HEK293 (cell line): ENCODE data around the gene PTPN18.

Experiments used
- CTCF ChIA-PET: fragments of 350-600 bp; formaldehyde crosslinking; extraction: SDS; loops from one replicate; lab custom pipeline; 2021; ENCODE audit warnings: antibody characterized with exemption; lab: Yijun Ruan, JAX
- POLR2A ChIA-PET: fragments of 300-600 bp; formaldehyde crosslinking; extraction: SDS; loops from one replicate; lab custom pipeline; 2020; ENCODE audit warnings: antibody characterized with exemption, inconsistent platforms; lab: Yijun Ruan, JAX
- H3K27ac ChIP-seq: fragments of 200-500 bp; sonication (Bioruptor generic); 2 replicates; pipeline ENCODE4 v1.5.1; 2014; ENCODE audit warnings: low read depth, low read length, control low read depth, inconsistent platforms; ENCODE audit errors: extremely low read depth
- H3K36me3 ChIP-seq, 2 experiments: fragments of 200-500 bp in 1 of 2; sonication (Bioruptor generic) in 1 of 2; 1 replicate in 1 of 2; 2 replicates in 1 of 2; pipeline ENCODE4 v1.5.1; 2014 to 2017; ENCODE audit warnings: inconsistent platforms in 2 of 2, low read length in 2 of 2; ENCODE audit not compliant: control insufficient read depth in 2 of 2, insufficient read depth in 1 of 2
- H3K4me1 ChIP-seq: fragments of 200-500 bp; sonication (Bioruptor generic); 2 replicates; pipeline ENCODE4 v1.5.1; 2014; ENCODE audit warnings: mild to moderate bottlenecking, low read length, inconsistent platforms; ENCODE audit not compliant: control insufficient read depth, insufficient read depth
- H3K4me3 ChIP-seq: 2 replicates; pipeline ENCODE4 v1.5.1; 2011; ENCODE audit warnings: low read depth, mild to moderate bottlenecking, control low read depth, low read length, moderate library complexity
- H3K9me3 ChIP-seq: fragments of 200-500 bp; sonication (Bioruptor generic); 2 replicates; pipeline ENCODE4 v1.5.1; 2014; ENCODE audit warnings: low read depth, low read length, inconsistent platforms; ENCODE audit not compliant: control insufficient read depth, insufficient read depth
- HOXA7 ChIP-seq: sonication (generic); formaldehyde crosslinking; IDR thresholded peaks from 2 replicates; pipeline ENCODE4 v1.8.1; 2022; ENCODE audit warnings: missing genetic modification reagents, borderline replicate concordance
- HOXC10 ChIP-seq: sonication (generic); formaldehyde crosslinking; IDR thresholded peaks from 2 replicates; pipeline ENCODE4 v1.8.1; 2023; ENCODE audit warnings: mild to moderate bottlenecking, missing genetic modification reagents
- KLF9 ChIP-seq: fragments of 450-650 bp; formaldehyde crosslinking; IDR thresholded peaks from 2 replicates; pipeline ENCODE4 v1.5.1; 2016; ENCODE audit warnings: missing biosample characterization, missing genetic modification characterization, low read depth
- MZF1 ChIP-seq: fragments of 450-650 bp; formaldehyde crosslinking; IDR thresholded peaks from 2 replicates; pipeline ENCODE4 v1.5.1; 2017; ENCODE audit warnings: missing biosample characterization, missing genetic modification characterization, borderline replicate concordance
- SCRT1 ChIP-seq: fragments of 450-650 bp; formaldehyde crosslinking; IDR thresholded peaks from 2 replicates; pipeline ENCODE4 v1.5.1; 2016; ENCODE audit warnings: missing biosample characterization, missing genetic modification characterization, borderline replicate concordance
- SETDB1 ChIP-seq: IDR thresholded peaks from one replicate; pipeline ENCODE4 v1.6.1; 2017; ENCODE audit warnings: mild to moderate bottlenecking, low read length, moderate library complexity, mixed read lengths; ENCODE audit not compliant: insufficient read length
- SP7 ChIP-seq: fragments of 450-650 bp; formaldehyde crosslinking; IDR thresholded peaks from 2 replicates; pipeline ENCODE4 v1.5.1; 2016; ENCODE audit warnings: missing biosample characterization, missing genetic modification characterization
- ZBTB17 ChIP-seq: fragments of 450-650 bp; formaldehyde crosslinking; IDR thresholded peaks from 2 replicates; pipeline ENCODE4 v1.5.1; 2016; ENCODE audit warnings: missing biosample characterization, missing genetic modification characterization
- ZNF184 ChIP-seq: fragments of 450-650 bp; IDR thresholded peaks from 2 replicates; pipeline ENCODE4 v1.5.1; 2018; ENCODE audit warnings: missing biosample characterization, mild to moderate bottlenecking, missing genetic modification characterization
- ZNF214 ChIP-seq: fragments of 450-650 bp; formaldehyde crosslinking; IDR thresholded peaks from 2 replicates; pipeline ENCODE4 v1.5.1; 2017; ENCODE audit warnings: missing biosample characterization, mild to moderate bottlenecking, missing genetic modification characterization, borderline replicate concordance
- ZNF221 ChIP-seq: fragments of 450-650 bp; formaldehyde crosslinking; IDR thresholded peaks from 2 replicates; pipeline ENCODE4 v1.5.1; 2017; ENCODE audit warnings: missing biosample characterization, missing genetic modification characterization, borderline replicate concordance
- ZNF311 ChIP-seq: fragments of 450-650 bp; formaldehyde crosslinking; IDR thresholded peaks from 2 replicates; pipeline ENCODE4 v1.5.1; 2017; ENCODE audit warnings: missing biosample characterization, missing genetic modification characterization, borderline replicate concordance
- ZNF335 ChIP-seq: fragments of 450-650 bp; formaldehyde crosslinking; conservative IDR thresholded peaks from 2 replicates; pipeline ENCODE4 v1.5.1; 2016; ENCODE audit warnings: missing biosample characterization, missing genetic modification characterization
- ZNF354C ChIP-seq: fragments of 450-650 bp; formaldehyde crosslinking; IDR thresholded peaks from 2 replicates; pipeline ENCODE4 v1.5.1; 2016; ENCODE audit warnings: missing biosample characterization, missing genetic modification characterization, low read depth, borderline replicate concordance
- ZNF423 ChIP-seq: fragments of 450-650 bp; formaldehyde crosslinking; IDR thresholded peaks from 2 replicates; pipeline ENCODE4 v1.5.1; 2016; ENCODE audit warnings: missing biosample characterization, missing genetic modification characterization
- ZNF48 ChIP-seq: fragments of 450-650 bp; formaldehyde crosslinking; IDR thresholded peaks from 2 replicates; pipeline ENCODE4 v1.5.1; 2016; ENCODE audit warnings: missing biosample characterization, missing genetic modification characterization
- ZNF501 ChIP-seq: fragments of 450-650 bp; formaldehyde crosslinking; IDR thresholded peaks from 2 replicates; pipeline ENCODE4 v1.5.1; 2016; ENCODE audit warnings: missing biosample characterization, missing genetic modification characterization
- ZNF560 ChIP-seq: fragments of 450-650 bp; formaldehyde crosslinking; IDR thresholded peaks from 2 replicates; pipeline ENCODE4 v1.5.1; 2017; ENCODE audit warnings: missing biosample characterization, missing genetic modification characterization, borderline replicate concordance
- ZNF561 ChIP-seq: fragments of 450-650 bp; IDR thresholded peaks from 2 replicates; pipeline ENCODE4 v1.5.1; 2018; ENCODE audit warnings: missing biosample characterization, missing genetic modification characterization, borderline replicate concordance
- ZNF664 ChIP-seq: fragments of 450-650 bp; formaldehyde crosslinking; IDR thresholded peaks from 2 replicates; pipeline ENCODE4 v1.5.1; 2016; ENCODE audit warnings: missing biosample characterization, missing genetic modification characterization
- ZSCAN30 ChIP-seq: fragments of 450-650 bp; IDR thresholded peaks from 2 replicates; pipeline ENCODE4 v1.5.1; 2018; ENCODE audit warnings: missing biosample characterization, mild to moderate bottlenecking, missing genetic modification characterization, moderate library complexity
- TF ChIP-seq, protein P1 (sequence below): sonication (generic); formaldehyde crosslinking; IDR thresholded peaks from 2 replicates; pipeline ENCODE4 v1.8.1; 2022; ENCODE audit warnings: mild to moderate bottlenecking, moderate library complexity, missing genetic modification reagents
- TF ChIP-seq, protein P2 (sequence below): fragments of 450-650 bp; formaldehyde crosslinking; IDR thresholded peaks from 2 replicates; pipeline ENCODE4 v1.5.1; 2016; ENCODE audit warnings: missing biosample characterization, missing genetic modification characterization
- TF ChIP-seq, protein P3 (sequence below): fragments of 450-650 bp; formaldehyde crosslinking; IDR thresholded peaks from 2 replicates; pipeline ENCODE4 v1.5.1; 2016; ENCODE audit warnings: missing biosample characterization, missing genetic modification characterization
- TF ChIP-seq, protein P4 (sequence below): fragments of 450-650 bp; formaldehyde crosslinking; IDR thresholded peaks from 2 replicates; pipeline ENCODE4 v1.5.1; 2017; ENCODE audit warnings: missing biosample characterization, missing genetic modification characterization

Gene PTPN18

DNA sequence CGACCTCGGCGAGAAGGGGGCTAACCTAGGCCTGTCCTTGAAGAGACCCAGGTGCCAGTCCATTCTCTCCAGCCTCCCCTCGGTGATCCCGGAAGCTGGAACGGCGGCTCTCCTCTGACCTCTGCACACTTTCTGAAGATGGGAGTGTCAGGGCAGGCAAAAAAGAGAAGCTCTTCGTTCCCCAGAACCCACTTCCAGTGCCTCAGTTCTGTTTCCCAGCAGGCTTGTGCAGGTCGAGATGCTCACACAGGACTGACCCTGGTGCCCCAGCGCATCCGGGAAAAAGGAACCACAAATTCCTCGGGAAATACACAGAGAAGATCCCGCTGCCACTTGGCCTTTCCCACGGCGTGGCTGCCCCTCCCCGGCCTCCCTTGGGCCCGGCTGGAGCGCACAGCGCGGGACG lies 681 bp upstream of the PTPN18 start:
- peak overlapping the region; percentile 69 for H3K4me3 ChIP-seq
- CTCF ChIA-PET = interaction anchor here (1.1 to 1.5 kb wide), 2 partner anchors 18 to 23 kb away, joined by 3 to 5 read pairs; no protein-coding TSS in a partner anchor
- peak; percentile 68 for TF ChIP-seq ZNF335 (tag by site-specific recombination)
- TF ChIP-seq MZF1 (tag by site-specific recombination) = no peak
- POLR2A ChIA-PET = interaction anchor here (1.3 to 1.9 kb wide), 2 partner anchors 13 to 18 kb away, joined by 3 to 25 read pairs; partner anchors contain the start of gene IMP4
- peaks cover 3% of the 10 kb centered on the region; the same call in 1 of the 2 replicates for H3K4me1 ChIP-seq
- peak overlapping the region; percentile 68; the same call in 1 of the 2 replicates for H3K27ac ChIP-seq
- no peaks in the 10 kb centered on the region for H3K9me3 ChIP-seq
- peaks cover 0 to 18% of the 10 kb centered on the region in 2 experiments; a peak in 1 of 3 replicates for H3K36me3 ChIP-seq

DNA sequence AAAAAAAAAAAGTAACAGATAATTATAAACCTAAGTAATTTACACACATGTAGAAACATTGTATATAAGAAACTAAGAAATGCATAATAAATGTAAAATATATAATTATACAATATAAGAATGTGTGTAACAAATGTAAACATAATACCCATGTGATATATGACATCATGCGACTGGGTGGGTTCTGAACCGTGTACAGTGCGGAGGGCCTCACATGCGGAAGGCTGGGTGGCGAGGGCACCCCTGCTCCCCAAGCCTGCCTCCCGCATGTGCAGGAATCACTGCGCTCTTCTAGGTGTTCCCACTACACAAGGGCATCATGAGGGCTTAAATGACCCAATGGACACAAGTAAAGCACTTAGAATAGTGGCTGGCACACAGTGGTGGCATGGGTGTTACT lies 2.0 kb downstream of the PTPN18 start:
- Histone ChIP-seq H3K36me3 (peaks cover 0 to 14% of the 10 kb centered on the region in 2 experiments; a peak in 2 of 3 replicates), H3K4me1 (peaks cover 3% of the 10 kb centered on the region; the same call in 1 of the 2 replicates), H3K27ac (no peak overlapping the region), H3K4me3 (no peak overlapping the region), H3K9me3 (no peaks in the 10 kb centered on the region)
- ChIA-PET CTCF (no interaction called here), POLR2A (no interaction called here)
- TF ChIP-seq ZNF560 (tag by site-specific recombination) (no peak), HOXC10 (CRISPR knock-in tag) (no peak), SETDB1 (no peak), ZNF423 (tag by site-specific recombination) (no peak), KLF9 (tag by site-specific recombination) (no peak), ZBTB17 (tag by site-specific recombination) (no peak), ZNF48 (no peak), SCRT1 (tag by site-specific recombination) (no peak), ZNF664 (tag by site-specific recombination) (no peak), ZNF214 (tag by site-specific recombination) (no peak)
- TF ChIP-seq, protein P1, sequence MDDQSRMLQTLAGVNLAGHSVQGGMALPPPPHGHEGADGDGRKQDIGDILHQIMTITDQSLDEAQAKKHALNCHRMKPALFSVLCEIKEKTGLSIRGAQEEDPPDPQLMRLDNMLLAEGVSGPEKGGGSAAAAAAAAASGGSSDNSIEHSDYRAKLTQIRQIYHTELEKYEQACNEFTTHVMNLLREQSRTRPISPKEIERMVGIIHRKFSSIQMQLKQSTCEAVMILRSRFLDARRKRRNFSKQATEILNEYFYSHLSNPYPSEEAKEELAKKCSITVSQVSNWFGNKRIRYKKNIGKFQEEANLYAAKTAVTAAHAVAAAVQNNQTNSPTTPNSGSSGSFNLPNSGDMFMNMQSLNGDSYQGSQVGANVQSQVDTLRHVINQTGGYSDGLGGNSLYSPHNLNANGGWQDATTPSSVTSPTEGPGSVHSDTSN (CRISPR knock-in tag) = no peak
- TF ChIP-seq, protein P2, sequence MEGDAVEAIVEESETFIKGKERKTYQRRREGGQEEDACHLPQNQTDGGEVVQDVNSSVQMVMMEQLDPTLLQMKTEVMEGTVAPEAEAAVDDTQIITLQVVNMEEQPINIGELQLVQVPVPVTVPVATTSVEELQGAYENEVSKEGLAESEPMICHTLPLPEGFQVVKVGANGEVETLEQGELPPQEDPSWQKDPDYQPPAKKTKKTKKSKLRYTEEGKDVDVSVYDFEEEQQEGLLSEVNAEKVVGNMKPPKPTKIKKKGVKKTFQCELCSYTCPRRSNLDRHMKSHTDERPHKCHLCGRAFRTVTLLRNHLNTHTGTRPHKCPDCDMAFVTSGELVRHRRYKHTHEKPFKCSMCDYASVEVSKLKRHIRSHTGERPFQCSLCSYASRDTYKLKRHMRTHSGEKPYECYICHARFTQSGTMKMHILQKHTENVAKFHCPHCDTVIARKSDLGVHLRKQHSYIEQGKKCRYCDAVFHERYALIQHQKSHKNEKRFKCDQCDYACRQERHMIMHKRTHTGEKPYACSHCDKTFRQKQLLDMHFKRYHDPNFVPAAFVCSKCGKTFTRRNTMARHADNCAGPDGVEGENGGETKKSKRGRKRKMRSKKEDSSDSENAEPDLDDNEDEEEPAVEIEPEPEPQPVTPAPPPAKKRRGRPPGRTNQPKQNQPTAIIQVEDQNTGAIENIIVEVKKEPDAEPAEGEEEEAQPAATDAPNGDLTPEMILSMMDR (tag by site-specific recombination) = no peak

DNA sequence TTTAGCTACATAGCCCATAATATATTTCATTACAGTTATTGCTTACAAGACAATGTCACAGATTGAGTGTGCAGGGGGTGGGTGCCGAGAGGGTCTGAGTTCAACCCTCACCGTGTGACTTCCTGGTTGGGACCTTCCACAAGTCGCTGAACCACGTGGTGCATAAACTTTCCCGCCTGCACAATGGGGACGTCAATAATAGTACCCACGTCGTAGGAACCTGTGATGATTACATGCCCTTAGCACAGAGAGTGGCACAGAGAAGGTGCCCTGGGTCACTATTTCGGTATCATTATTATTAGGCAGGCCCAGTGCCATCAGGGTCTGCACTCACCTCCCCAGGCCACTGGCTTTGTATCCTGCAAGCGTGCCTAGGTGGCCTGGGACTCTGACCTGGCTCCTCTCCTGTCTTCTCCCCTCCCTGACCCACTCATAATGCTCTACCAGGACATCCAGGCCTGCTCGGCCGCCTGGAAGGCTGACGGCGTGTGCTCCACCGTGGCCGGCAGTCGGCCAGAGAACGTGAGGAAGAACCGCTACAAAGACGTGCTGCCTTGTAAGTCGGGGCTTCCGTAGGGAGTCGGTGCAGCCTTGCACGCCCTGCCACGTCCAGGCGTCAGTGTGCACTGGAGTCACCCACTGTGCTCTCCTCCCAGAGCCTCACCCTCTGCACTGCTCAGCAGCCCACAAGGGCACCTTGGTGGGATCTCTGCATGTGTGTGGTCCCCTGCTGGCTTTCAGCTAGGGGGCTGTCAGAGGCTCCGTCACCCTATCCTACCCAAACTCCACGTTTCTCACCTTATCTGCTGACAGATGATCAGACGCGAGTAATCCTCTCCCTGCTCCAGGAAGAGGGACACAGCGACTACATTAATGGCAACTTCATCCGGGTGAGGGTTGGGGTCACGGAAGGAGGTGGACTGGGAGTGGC lies 2.8 kb downstream of the PTPN18 start:
- H3K27ac ChIP-seq = no peak overlapping the region
- H3K4me1 ChIP-seq = peaks cover 3% of the 10 kb centered on the region; the same call in 1 of the 2 replicates
- H3K4me3 ChIP-seq = no peak overlapping the region
- no peaks in the 10 kb centered on the region for H3K9me3 ChIP-seq
- ChIA-PET CTCF (no interaction called here), POLR2A (no interaction called here)
- peaks cover 0 to 14% of the 10 kb centered on the region in 2 experiments; a peak in 2 of 3 replicates for H3K36me3 ChIP-seq
- no peak for TF ChIP-seq ZNF354C (tag by site-specific recombination)
- TF ChIP-seq HOXA7 = no peak
- TF ChIP-seq ZNF184 = no peak
- TF ChIP-seq ZNF311 (tag by site-specific recombination) = no peak
- no peak for TF ChIP-seq ZSCAN30 (tag by site-specific recombination)
- TF ChIP-seq ZNF214 (tag by site-specific recombination) = no peak
- TF ChIP-seq, protein P3, sequence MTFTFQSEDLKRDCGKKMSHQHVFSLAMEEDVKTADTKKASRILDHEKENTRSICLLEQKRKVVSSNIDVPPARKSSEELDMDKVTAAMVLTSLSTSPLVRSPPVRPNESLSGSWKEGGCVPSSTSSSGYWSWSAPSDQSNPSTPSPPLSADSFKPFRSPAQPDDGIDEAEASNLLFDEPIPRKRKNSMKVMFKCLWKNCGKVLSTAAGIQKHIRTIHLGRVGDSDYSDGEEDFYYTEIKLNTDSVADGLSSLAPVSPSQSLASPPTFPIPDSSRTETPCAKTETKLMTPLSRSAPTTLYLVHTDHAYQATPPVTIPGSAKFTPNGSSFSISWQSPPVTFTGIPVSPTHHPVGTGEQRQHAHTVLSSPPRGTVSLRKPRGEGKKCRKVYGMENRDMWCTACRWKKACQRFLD (tag by site-specific recombination) = no peak
- TF ChIP-seq SP7 = no peak
- TF ChIP-seq ZNF561 (tag by site-specific recombination) = no peak
- TF ChIP-seq, protein P4, sequence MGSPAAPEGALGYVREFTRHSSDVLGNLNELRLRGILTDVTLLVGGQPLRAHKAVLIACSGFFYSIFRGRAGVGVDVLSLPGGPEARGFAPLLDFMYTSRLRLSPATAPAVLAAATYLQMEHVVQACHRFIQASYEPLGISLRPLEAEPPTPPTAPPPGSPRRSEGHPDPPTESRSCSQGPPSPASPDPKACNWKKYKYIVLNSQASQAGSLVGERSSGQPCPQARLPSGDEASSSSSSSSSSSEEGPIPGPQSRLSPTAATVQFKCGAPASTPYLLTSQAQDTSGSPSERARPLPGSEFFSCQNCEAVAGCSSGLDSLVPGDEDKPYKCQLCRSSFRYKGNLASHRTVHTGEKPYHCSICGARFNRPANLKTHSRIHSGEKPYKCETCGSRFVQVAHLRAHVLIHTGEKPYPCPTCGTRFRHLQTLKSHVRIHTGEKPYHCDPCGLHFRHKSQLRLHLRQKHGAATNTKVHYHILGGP (tag by site-specific recombination) = no peak
- no peak for TF ChIP-seq ZNF501
- TF ChIP-seq ZNF221 (tag by site-specific recombination) = no peak
- TF ChIP-seq ZNF48 = no peak
